ENCODE measurements around the gene PRELP.

- no peak for TF ChIP-seq HNF4G (IDR thresholded peaks at IDR 0.05)
- no peak for TF ChIP-seq CTCF (IDR thresholded peaks at IDR 0.05; ENCODE audit: low read depth, low read length, missing input control)
- TF ChIP-seq GABPA (IDR thresholded peaks at IDR 0.05 in 1 of 2, conservative IDR thresholded peaks at IDR 0.05 in 1 of 2), result no peak
- TF ChIP-seq HNF4A (conservative IDR thresholded peaks at IDR 0.05), result no peak
- TF ChIP-seq RAD21 (IDR thresholded peaks at IDR 0.05), result no peak
- TF ChIP-seq EGR1 (IDR thresholded peaks at IDR 0.05; ENCODE audit: low read depth in 2 of 2), result no peak
- no peak for TF ChIP-seq JUND (IDR thresholded peaks at IDR 0.05)
- no peak for TF ChIP-seq MAX (IDR thresholded peaks at IDR 0.05)
These were observed 32.8 kb upstream of the PRELP start for GRCh38 chr1:203442821-203443220.

Data from liver (tissue), 3 donors.